Karpas-422 (cell line): ENCODE measurements around the gene ITGA5. TPM values are rescaled to one million over a fixed set of nuclear protein-coding genes. Genes with fewer than 3 reads are reported as not detected.

Experiments
- DNase-seq: peaks from one replicate; pipeline ENCODE4 v3.0.0-alpha.2; 2015
- H2AFZ ChIP-seq: fragments of 200-600 bp; sonication (generic); 2 replicates; pipeline ENCODE4 v1.6.1; 2014; ENCODE audit warnings: antibody characterized with exemption, low read length, mixed read lengths
- H3K27ac ChIP-seq: fragments of 200-600 bp; sonication (generic); 2 replicates; pipeline ENCODE4 v1.5.1; 2014; ENCODE audit warnings: mild to moderate bottlenecking, low read length, moderate library complexity
- H3K27me3 ChIP-seq: fragments of 200-600 bp; sonication (generic); 2 replicates; pipeline ENCODE4 v1.6.1; 2014; ENCODE audit warnings: low read length, mixed read lengths
- H3K36me3 ChIP-seq: fragments of 200-600 bp; sonication (generic); 2 replicates; pipeline ENCODE4 v1.6.1; 2014; ENCODE audit warnings: low read length, mixed read lengths; ENCODE audit not compliant: insufficient read depth
- H3K4me1 ChIP-seq: fragments of 200-600 bp; sonication (generic); 2 replicates; pipeline ENCODE4 v1.6.1; 2014; ENCODE audit warnings: mild to moderate bottlenecking, low read length, mixed read lengths
- H3K4me2 ChIP-seq: fragments of 200-600 bp; sonication (generic); 2 replicates; pipeline ENCODE4 v1.6.1; 2014; ENCODE audit warnings: low read length, low read depth, mild to moderate bottlenecking; ENCODE audit not compliant: poor library complexity, severe bottlenecking
- H3K4me3 ChIP-seq: fragments of 200-600 bp; sonication (generic); 2 replicates; pipeline ENCODE4 v1.5.1; 2014; ENCODE audit warnings: mild to moderate bottlenecking, antibody characterized with exemption, low read length, mixed read lengths
- H3K79me2 ChIP-seq: fragments of 200-600 bp; sonication (generic); 2 replicates; pipeline ENCODE4 v1.6.1; 2014; ENCODE audit warnings: mild to moderate bottlenecking, low read length, mixed read lengths
- H3K9ac ChIP-seq: fragments of 200-600 bp; sonication (generic); 2 replicates; pipeline ENCODE4 v1.6.0; 2014; ENCODE audit warnings: low read length
- H3K9me2 ChIP-seq: fragments of 200-600 bp; sonication (generic), shearing (Covaris generic); replicated peaks from 2 replicates; pipeline ENCODE4 v1.6.0; 2014; ENCODE audit warnings: mild to moderate bottlenecking, low read length, moderate library complexity; ENCODE audit not compliant: insufficient read depth
- H3K9me3 ChIP-seq: fragments of 300-700, 200-600 bp; sonication (generic); 2 replicates; pipeline ENCODE4 v1.6.1; 2014; ENCODE audit warnings: low read length, mixed read lengths
- H4K20me1 ChIP-seq: fragments of 200-600 bp; sonication (generic); 2 replicates; pipeline ENCODE4 v1.6.1; 2014; ENCODE audit warnings: mild to moderate bottlenecking, antibody characterized with exemption, low read length, low read depth; ENCODE audit not compliant: insufficient read depth
- total RNA-seq: library from RNA; depleted of rRNA; stranded (reverse); fragments of >200 nt; shearing (Covaris generic); gene quantifications from 2 replicates; pipeline ENCODE4 v1.2.3, GENCODE V29; 2014; ENCODE audit warnings: low replicate concordance

The ITGA5 gene
- total RNA-seq, 1 experiment from 2014 or later, result not detected

GRCh38 chr12:54377797-54378515 is 41.1 kb downstream of the ITGA5 start:
- Histone ChIP-seq H3K4me2 (peak overlapping the region; percentile 77), H3K36me3 (0 out of 2 replicates have a peak, but pooled peaks cover 3% of the 10 kb centered on the region), H4K20me1 (peaks cover 14% of the 10 kb centered on the region), H3K9ac (peak overlapping the region; percentile 65; the same call in 1 of the 2 replicates), H3K4me3 (no peak overlapping the region), H3K27ac (no peak overlapping the region), H3K79me2 (no peaks in the 10 kb centered on the region), H3K27me3 (no peaks in the 10 kb centered on the region), H3K4me1 (peaks cover 28% of the 10 kb centered on the region), H2AFZ (no peak overlapping the region), H3K9me2 (no peaks in the 10 kb centered on the region), H3K9me3 (no peaks in the 10 kb centered on the region)
- no peak for DNase-seq

- no peaks in the 10 kb centered on the region for H3K9me3 ChIP-seq
- H3K27me3 ChIP-seq, result no peaks in the 10 kb centered on the region
- H3K4me3 ChIP-seq, result no peak overlapping the region
- no peak overlapping the region for H2AFZ ChIP-seq
- DNase-seq, result no peak
- H3K4me2 ChIP-seq, result no peak overlapping the region
- 0 out of 2 replicates have a peak, but pooled peaks cover 3% of the 10 kb centered on the region for H3K36me3 ChIP-seq
- H3K79me2 ChIP-seq, result no peaks in the 10 kb centered on the region
- H3K9ac ChIP-seq, result no peak overlapping the region
- peaks cover 14% of the 10 kb centered on the region for H4K20me1 ChIP-seq
- H3K9me2 ChIP-seq, result no peaks in the 10 kb centered on the region
- H3K27ac ChIP-seq, result no peak overlapping the region
- peaks cover 28% of the 10 kb centered on the region for H3K4me1 ChIP-seq
Measured at GRCh38 chr12:54377007-54377406, 42.1 kb downstream of the ITGA5 start.

GRCh38 chr12:54376596-54376995 is 42.5 kb downstream of the ITGA5 start:
- Histone ChIP-seq H3K27me3 (no peaks in the 10 kb centered on the region), H3K9ac (peak overlapping the region; percentile 20; the same call in 1 of the 2 replicates), H3K27ac (no peak overlapping the region), H3K4me1 (peaks cover 28% of the 10 kb centered on the region), H3K79me2 (no peaks in the 10 kb centered on the region), H3K4me3 (no peak overlapping the region), H3K9me3 (no peaks in the 10 kb centered on the region), H2AFZ (no peak overlapping the region), H3K36me3 (0 out of 2 replicates have a peak, but pooled peaks cover 3% of the 10 kb centered on the region), H4K20me1 (peaks cover 14% of the 10 kb centered on the region), H3K9me2 (no peaks in the 10 kb centered on the region), H3K4me2 (no peak overlapping the region)
- DNase-seq, result no peak

GRCh38 chr12:54375259-54375579 is 43.8 kb downstream of the ITGA5 start:
- no peaks in the 10 kb centered on the region for H3K27me3 ChIP-seq
- no peak overlapping the region for H2AFZ ChIP-seq
- no peak overlapping the region for H3K27ac ChIP-seq
- H3K9me3 ChIP-seq, result no peaks in the 10 kb centered on the region
- H3K4me3 ChIP-seq, result no peak overlapping the region
- 0 out of 2 replicates have a peak, but pooled peaks cover 3% of the 10 kb centered on the region for H3K36me3 ChIP-seq
- peaks cover 19% of the 10 kb centered on the region for H3K4me1 ChIP-seq
- no peak overlapping the region for H3K4me2 ChIP-seq
- no peak for DNase-seq
- no peaks in the 10 kb centered on the region for H3K79me2 ChIP-seq
- H4K20me1 ChIP-seq, result peaks cover 14% of the 10 kb centered on the region
- H3K9me2 ChIP-seq, result no peaks in the 10 kb centered on the region
- no peak overlapping the region for H3K9ac ChIP-seq

GRCh38 chr12:54374562-54375258 is 44.4 kb downstream of the ITGA5 start:
- Histone ChIP-seq H3K4me3 (no peak overlapping the region), H3K27ac (no peak overlapping the region), H2AFZ (no peak overlapping the region), H3K27me3 (no peaks in the 10 kb centered on the region), H3K4me2 (no peak overlapping the region), H4K20me1 (peaks cover 14% of the 10 kb centered on the region), H3K36me3 (0 out of 2 replicates have a peak, but pooled peaks cover 3% of the 10 kb centered on the region), H3K9ac (no peak overlapping the region), H3K79me2 (no peaks in the 10 kb centered on the region), H3K4me1 (peaks cover 18% of the 10 kb centered on the region), H3K9me3 (no peaks in the 10 kb centered on the region), H3K9me2 (no peaks in the 10 kb centered on the region)
- no peak for DNase-seq

- no peak overlapping the region for H3K4me2 ChIP-seq
- no peak overlapping the region for H2AFZ ChIP-seq
- no peak for DNase-seq
- H3K4me1 ChIP-seq, result peaks cover 20% of the 10 kb centered on the region
- no peaks in the 10 kb centered on the region for H3K27me3 ChIP-seq
- H3K9me2 ChIP-seq, result no peaks in the 10 kb centered on the region
- H3K4me3 ChIP-seq, result no peak overlapping the region
- H3K9ac ChIP-seq, result no peak overlapping the region
- no peaks in the 10 kb centered on the region for H3K9me3 ChIP-seq
- no peaks in the 10 kb centered on the region for H3K79me2 ChIP-seq
- peaks cover 14% of the 10 kb centered on the region for H4K20me1 ChIP-seq
- H3K27ac ChIP-seq, result no peak overlapping the region
- 0 out of 2 replicates have a peak, but pooled peaks cover 3% of the 10 kb centered on the region for H3K36me3 ChIP-seq
Measured at GRCh38 chr12:54373649-54374561, 45.2 kb downstream of the ITGA5 start.

GRCh38 chr12:54372113-54372806 is 46.8 kb downstream of the ITGA5 start:
- no peak overlapping the region for H3K9ac ChIP-seq
- no peak overlapping the region for H3K27ac ChIP-seq
- no peak overlapping the region for H2AFZ ChIP-seq
- H3K4me1 ChIP-seq, result peaks cover 19% of the 10 kb centered on the region
- H3K4me2 ChIP-seq, result no peak overlapping the region
- DNase-seq, result no peak
- H3K9me2 ChIP-seq, result no peaks in the 10 kb centered on the region
- H3K27me3 ChIP-seq, result no peaks in the 10 kb centered on the region
- H3K9me3 ChIP-seq, result no peaks in the 10 kb centered on the region
- no peak overlapping the region for H3K4me3 ChIP-seq
- H4K20me1 ChIP-seq, result no peaks in the 10 kb centered on the region
- H3K79me2 ChIP-seq, result no peaks in the 10 kb centered on the region
- no peaks in the 10 kb centered on the region for H3K36me3 ChIP-seq
